Measurements from ENCODE around the gene SMG1.
"Not testable (repeated sequence)": the region's sequence is repeated elsewhere in the genome, so short reads cannot be mapped to it uniquely, and the experiment has no call there.

SMG1 gene

GRCh38 chr16:18774651-18775050 is 151.6 kb downstream of the SMG1 start:
- H3K4me3 ChIP-seq (ENCODE audit: low read length); H3K27me3 ChIP-seq (ENCODE audit: control insufficient read depth, insufficient read depth, low read length); H3K27ac ChIP-seq (ENCODE audit: low read length); H3K36me3 ChIP-seq (ENCODE audit: control insufficient read depth, low read depth, low read length); H3K9ac ChIP-seq (ENCODE audit: low read length); H3K4me1 ChIP-seq (ENCODE audit: control insufficient read depth, low read depth, low read length); H3K9me3 ChIP-seq (ENCODE audit: control insufficient read depth, low read depth, low read length): not testable (repeated sequence)

- not testable (repeated sequence) for H3K36me3 ChIP-seq (ENCODE audit: control insufficient read depth, low read depth, low read length); H3K27ac ChIP-seq (ENCODE audit: low read length); H3K4me1 ChIP-seq (ENCODE audit: control insufficient read depth, low read depth, low read length); H3K4me3 ChIP-seq (ENCODE audit: low read length); H3K9ac ChIP-seq (ENCODE audit: low read length); H3K27me3 ChIP-seq (ENCODE audit: control insufficient read depth, insufficient read depth, low read length); H3K9me3 ChIP-seq (ENCODE audit: control insufficient read depth, low read depth, low read length)
These were observed 154.0 kb downstream of the SMG1 start for GRCh38 chr16:18772171-18772570.

GRCh38 chr16:18770336-18770962 is 155.8 kb downstream of the SMG1 start:
- H3K4me3 ChIP-seq (ENCODE audit: low read length); H3K9ac ChIP-seq (ENCODE audit: low read length); H3K9me3 ChIP-seq (ENCODE audit: control insufficient read depth, low read depth, low read length); H3K4me1 ChIP-seq (ENCODE audit: control insufficient read depth, low read depth, low read length); H3K27ac ChIP-seq (ENCODE audit: low read length); H3K36me3 ChIP-seq (ENCODE audit: control insufficient read depth, low read depth, low read length); H3K27me3 ChIP-seq (ENCODE audit: control insufficient read depth, insufficient read depth, low read length): not testable (repeated sequence)

GRCh38 chr16:18767217-18767616 is 159.0 kb downstream of the SMG1 start:
- H3K36me3 ChIP-seq (ENCODE audit: control insufficient read depth, low read depth, low read length); H3K9me3 ChIP-seq (ENCODE audit: control insufficient read depth, low read depth, low read length); H3K27ac ChIP-seq (ENCODE audit: low read length); H3K9ac ChIP-seq (ENCODE audit: low read length); H3K4me1 ChIP-seq (ENCODE audit: control insufficient read depth, low read depth, low read length); H3K4me3 ChIP-seq (ENCODE audit: low read length); H3K27me3 ChIP-seq (ENCODE audit: control insufficient read depth, insufficient read depth, low read length): not testable (repeated sequence)

GRCh38 chr16:18762713-18763112 is 163.5 kb downstream of the SMG1 start:
- not testable (repeated sequence) for H3K4me1 ChIP-seq (ENCODE audit: control insufficient read depth, low read depth, low read length); H3K9me3 ChIP-seq (ENCODE audit: control insufficient read depth, low read depth, low read length); H3K4me3 ChIP-seq (ENCODE audit: low read length); H3K27ac ChIP-seq (ENCODE audit: low read length); H3K9ac ChIP-seq (ENCODE audit: low read length); H3K27me3 ChIP-seq (ENCODE audit: control insufficient read depth, insufficient read depth, low read length); H3K36me3 ChIP-seq (ENCODE audit: control insufficient read depth, low read depth, low read length)

- H3K27me3 ChIP-seq (ENCODE audit: control insufficient read depth, insufficient read depth, low read length); H3K4me1 ChIP-seq (ENCODE audit: control insufficient read depth, low read depth, low read length); H3K36me3 ChIP-seq (ENCODE audit: control insufficient read depth, low read depth, low read length); H3K27ac ChIP-seq (ENCODE audit: low read length); H3K9me3 ChIP-seq (ENCODE audit: control insufficient read depth, low read depth, low read length); H3K9ac ChIP-seq (ENCODE audit: low read length): not testable (repeated sequence)
- H3K4me3 ChIP-seq (ENCODE audit: low read length) = peak overlapping the region; percentile 39
These were observed 166.3 kb downstream of the SMG1 start for GRCh38 chr16:18759598-18760520.

GRCh38 chr16:18757960-18758660 is 168.1 kb downstream of the SMG1 start:
- H3K4me3 ChIP-seq (ENCODE audit: low read length); H3K36me3 ChIP-seq (ENCODE audit: control insufficient read depth, low read depth, low read length); H3K27me3 ChIP-seq (ENCODE audit: control insufficient read depth, insufficient read depth, low read length); H3K9me3 ChIP-seq (ENCODE audit: control insufficient read depth, low read depth, low read length); H3K9ac ChIP-seq (ENCODE audit: low read length); H3K4me1 ChIP-seq (ENCODE audit: control insufficient read depth, low read depth, low read length); H3K27ac ChIP-seq (ENCODE audit: low read length): not testable (repeated sequence)

- H3K27me3 ChIP-seq (ENCODE audit: control insufficient read depth, insufficient read depth, low read length); H3K4me3 ChIP-seq (ENCODE audit: low read length); H3K9ac ChIP-seq (ENCODE audit: low read length); H3K27ac ChIP-seq (ENCODE audit: low read length); H3K9me3 ChIP-seq (ENCODE audit: control insufficient read depth, low read depth, low read length); H3K36me3 ChIP-seq (ENCODE audit: control insufficient read depth, low read depth, low read length); H3K4me1 ChIP-seq (ENCODE audit: control insufficient read depth, low read depth, low read length): not testable (repeated sequence)
These were observed 169.6 kb downstream of the SMG1 start for GRCh38 chr16:18756639-18757038.

Measured in iPS-18a (cell line).